Pancreas (tissue), 10 donors: Measurements from ENCODE around the gene CRIM1. TPM values are rescaled to one million over a fixed set of nuclear protein-coding genes. Genes with fewer than 3 reads are reported as not detected.

Experiments
- ATAC-seq, 4 donors: fragments of 200-7000 bp; cut with Tn5 transposase; one replicate each; pipeline versions ENCODE4 v1.8.0 to v1.9.1; 2020; ENCODE audit warnings: mild to moderate bottlenecking in 4 of 4, moderate library complexity in 4 of 4
- DNase-seq, 6 donors: peaks; one replicate each; pipeline ENCODE4 v3.0.0-alpha.2; 2020
- FAIRE-seq: peaks from 2 replicates; lab custom pipeline; 2012; peaks lifted over from hg19 to GRCh38; lab: Jason Lieb, UNC
- H3K27ac ChIP-seq, 4 donors: fragments of 200-600 bp; sonication (generic); 1 replicate in 3 of 4; 2 replicates in 1 of 4; pipeline versions ENCODE4 v1.5.0 to v1.8.0; 2020
- H3K27me3 ChIP-seq, 4 donors: fragments of 200-600 bp; one replicate each; pipeline ENCODE4 v1.8.0; 2021
- H3K36me3 ChIP-seq, 3 donors: fragments of 200-600 bp; sonication (generic) in 1 of 3; one replicate each; pipeline versions ENCODE4 v1.5.0 to v1.8.0; 2020 to 2021
- H3K4me1 ChIP-seq, 3 donors: fragments of 200-600 bp; one replicate each; pipeline ENCODE4 v1.8.0; 2021
- H3K4me3 ChIP-seq, 4 donors: fragments of 200-600 bp; sonication (generic) in 2 of 4; one replicate each; pipeline versions ENCODE4 v1.5.0 to v1.8.0; 2020 to 2021
- H3K9me3 ChIP-seq, 4 donors: fragments of 200-600 bp; one replicate each; pipeline ENCODE4 v1.8.0; 2021
- WGBS, 2 donors: extraction: QIAGEN DNeasy Blood & Tissue Kit; methylation state at CpG; one replicate each; pipeline ENCODE4 v1.1.7; 2013; 5-methylcytosine and 5-hydroxymethylcytosine counted together
- intact Hi-C, 3 donors: fragments of 100-400 bp; cut with DNase I; formaldehyde crosslinking; loops; one replicate each; pipeline versions ENCODE4 v1.11.1 to v1.14.2; 2022
- polyA plus RNA-seq, 2 donors: library from polyadenylated mRNA; stranded (reverse); fragments of 200-250 nt; gene quantifications; one replicate each; pipeline ENCODE4 v1.2.3, GENCODE V29; 2013
- total RNA-seq, 6 donors: library from RNA; stranded (reverse); fragmentation: NEBNext Ultra II Directional in 4 of 6; extraction: Animal tissue kit (Norgen Biotek cat#: 25700) in 4 of 6; gene quantifications; one replicate each; pipeline versions ENCODE4 v1.2.1 to v1.2.4, GENCODE V29; 2021 to 2023
- TF ChIP-seq, protein P1 (sequence below), 4 donors: fragments of 200-600 bp; sonication (generic) in 3 of 4; IDR thresholded peaks; one replicate each; pipeline versions ENCODE4 v1.5.0 to v1.8.0; 2021; ENCODE audit warnings: antibody characterized with exemption in 4 of 4
- donor health status: healthy with polysubstance abuse.
- donor health status: DM: no; HTN: no; CAD: no; lungs with moderate emphysema.
- donor health status: DM: no; HTN: no; CAD: no.
- donor health status: control.
- donor health status: control.
- donor health status: Bipolar disorder and iron deficiency.
- donor health status: DM: yes; HTN: yes; CAD: no.
- donor health status: DM: no; HTN: no; CAD: no.
- donor health status: DM: no; HTN: no; CAD: no.
- donor health status: DM: yes; HTN: yes; CAD: no.

Gene CRIM1
- total and polyA plus RNA-seq, 8 donors: 5.2 to 29.1 (median 20.2) TPM

DNA sequence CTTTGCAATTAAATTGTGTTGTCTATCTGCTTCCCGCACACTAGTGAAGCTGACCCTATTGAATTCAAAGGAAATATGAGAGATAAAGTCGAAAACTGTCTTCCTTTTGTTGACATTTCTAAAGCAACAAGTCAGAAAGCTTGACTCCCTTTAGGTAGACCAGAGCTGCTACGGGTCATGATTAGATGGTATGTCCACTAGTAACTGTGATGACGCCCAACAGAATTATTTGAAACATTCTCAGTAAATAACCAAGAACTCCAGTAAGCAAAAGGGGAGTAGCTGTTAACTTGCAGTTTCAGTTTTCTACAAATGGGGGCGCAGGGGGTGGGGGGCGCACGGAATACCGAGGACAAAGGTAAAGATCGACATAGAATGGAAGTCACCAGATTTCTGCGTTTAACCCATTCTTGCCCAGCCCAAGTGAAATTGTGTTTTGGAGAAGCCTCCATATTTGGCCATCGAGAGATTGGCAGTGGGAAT lies 56.4 kb downstream of the CRIM1 start:
- DNase-seq: no peak
- intact Hi-C loops: no loop called here
- Histone ChIP-seq H3K4me3 (no peak overlapping the region), H3K4me1 (peaks cover 9 to 17% (median 16%) of the 10 kb centered on the region in 3 donors), H3K27ac (no peak overlapping the region), H3K27me3 (no peaks in the 10 kb centered on the region), H3K36me3 (no peaks in the 10 kb centered on the region), H3K9me3 (no peaks in the 10 kb centered on the region)
- no peak for ATAC-seq
- no peak for FAIRE-seq
- WGBS, 2 donors: 49 to 59% methylated on average over 11 of the region's 11 CpGs
- TF ChIP-seq, protein P1, sequence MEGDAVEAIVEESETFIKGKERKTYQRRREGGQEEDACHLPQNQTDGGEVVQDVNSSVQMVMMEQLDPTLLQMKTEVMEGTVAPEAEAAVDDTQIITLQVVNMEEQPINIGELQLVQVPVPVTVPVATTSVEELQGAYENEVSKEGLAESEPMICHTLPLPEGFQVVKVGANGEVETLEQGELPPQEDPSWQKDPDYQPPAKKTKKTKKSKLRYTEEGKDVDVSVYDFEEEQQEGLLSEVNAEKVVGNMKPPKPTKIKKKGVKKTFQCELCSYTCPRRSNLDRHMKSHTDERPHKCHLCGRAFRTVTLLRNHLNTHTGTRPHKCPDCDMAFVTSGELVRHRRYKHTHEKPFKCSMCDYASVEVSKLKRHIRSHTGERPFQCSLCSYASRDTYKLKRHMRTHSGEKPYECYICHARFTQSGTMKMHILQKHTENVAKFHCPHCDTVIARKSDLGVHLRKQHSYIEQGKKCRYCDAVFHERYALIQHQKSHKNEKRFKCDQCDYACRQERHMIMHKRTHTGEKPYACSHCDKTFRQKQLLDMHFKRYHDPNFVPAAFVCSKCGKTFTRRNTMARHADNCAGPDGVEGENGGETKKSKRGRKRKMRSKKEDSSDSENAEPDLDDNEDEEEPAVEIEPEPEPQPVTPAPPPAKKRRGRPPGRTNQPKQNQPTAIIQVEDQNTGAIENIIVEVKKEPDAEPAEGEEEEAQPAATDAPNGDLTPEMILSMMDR (IDR thresholded peaks at IDR 0.05): no peak

DNA sequence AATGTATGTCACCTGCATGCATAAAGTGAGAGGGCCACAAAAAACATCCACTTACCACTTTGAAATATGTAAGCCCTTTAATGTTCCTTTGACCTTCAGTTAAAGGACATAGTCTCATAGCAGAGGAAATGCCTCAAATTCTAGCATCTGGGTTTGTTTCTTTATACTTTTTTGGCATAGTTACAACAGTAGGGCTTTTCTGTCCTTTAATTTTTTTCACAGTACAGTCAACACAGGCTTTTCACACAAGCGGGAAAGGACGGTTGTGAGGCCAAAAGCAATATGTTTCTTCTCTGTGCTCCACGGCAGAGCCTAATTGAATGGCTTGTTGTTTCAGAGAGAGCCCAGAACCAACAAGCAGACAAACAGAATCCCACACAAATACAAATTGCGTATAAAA lies 57.6 kb downstream of the CRIM1 start:
- intact Hi-C loops: no loop called here
- no peaks in the 10 kb centered on the region for H3K36me3 ChIP-seq
- WGBS, 2 donors: 66 to 70% methylated on average over 4 of the region's 4 CpGs
- no peaks in the 10 kb centered on the region for H3K27me3 ChIP-seq
- peaks cover 9 to 18% (median 17%) of the 10 kb centered on the region in 3 donors for H3K4me1 ChIP-seq
- TF ChIP-seq, protein P1 (IDR thresholded peaks at IDR 0.05): no peak
- no peaks in the 10 kb centered on the region for H3K9me3 ChIP-seq
- FAIRE-seq (no peak), ATAC-seq (no peak), DNase-seq (no peak)
- no peak overlapping the region for H3K27ac ChIP-seq
- H3K4me3 ChIP-seq: no peak overlapping the region

DNA sequence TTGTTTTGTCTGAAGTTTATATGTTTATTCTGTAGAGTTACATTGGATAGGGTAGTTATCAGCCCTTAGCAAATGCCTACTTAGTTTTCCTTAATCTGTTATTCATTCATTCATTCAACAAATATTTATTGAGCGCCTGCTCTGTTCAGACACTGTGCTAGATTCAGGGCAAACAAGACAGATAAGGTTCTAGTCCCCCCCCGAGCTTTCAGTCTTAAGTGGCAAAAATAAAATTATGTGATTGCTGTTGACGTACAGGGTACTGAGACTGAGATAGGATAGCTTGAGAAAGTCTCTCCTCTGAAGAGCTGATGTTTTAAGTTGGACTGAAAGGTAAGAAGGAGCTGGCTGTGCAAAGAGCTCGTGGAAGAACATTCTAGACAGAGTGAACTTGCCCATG lies 58.7 kb downstream of the CRIM1 start:
- Histone ChIP-seq H3K4me1 (peaks cover 9 to 18% (median 17%) of the 10 kb centered on the region in 3 donors), H3K36me3 (no peaks in the 10 kb centered on the region), H3K27me3 (no peaks in the 10 kb centered on the region), H3K4me3 (no peak overlapping the region), H3K9me3 (no peaks in the 10 kb centered on the region), H3K27ac (no peak overlapping the region)
- intact Hi-C loops: no loop called here
- ATAC-seq: no peak
- no peak for DNase-seq
- WGBS, 2 donors: 75 to 84% methylated on average over 4 of the region's 4 CpGs
- FAIRE-seq: no peak
- TF ChIP-seq, protein P1 (IDR thresholded peaks at IDR 0.05): no peak

DNA sequence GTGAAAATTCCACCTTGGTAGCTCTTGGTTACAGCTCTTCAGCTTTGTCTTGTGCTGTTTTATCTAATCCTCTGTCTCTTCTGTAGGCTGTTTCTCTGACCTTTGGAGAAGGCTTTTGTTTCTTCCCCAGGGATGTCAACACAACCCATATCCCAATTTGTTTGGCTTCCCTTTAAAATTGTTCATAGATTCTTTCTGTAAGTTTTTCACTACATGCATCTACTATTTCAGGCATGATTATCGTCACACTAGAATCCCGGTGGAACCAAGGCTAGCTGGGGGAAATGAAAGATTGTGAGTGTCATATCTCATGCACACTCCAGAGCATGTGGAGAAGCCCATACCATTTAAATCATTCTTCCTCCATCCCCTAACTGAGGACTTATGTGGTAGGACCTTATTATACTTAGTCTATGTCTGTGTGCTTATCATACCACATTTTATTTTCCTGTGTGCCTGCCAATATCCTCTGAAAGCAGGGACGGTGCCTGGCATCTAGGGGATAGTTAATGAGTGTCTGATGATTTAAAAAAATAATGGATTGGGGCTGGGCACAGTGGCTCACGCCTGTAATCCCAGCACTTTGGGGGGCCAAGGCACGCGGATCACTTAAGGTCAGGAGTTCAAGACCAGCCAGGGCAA lies 59.9 kb downstream of the CRIM1 start:
- no peak for FAIRE-seq
- peaks cover 9 to 17% (median 15%) of the 10 kb centered on the region in 3 donors for H3K4me1 ChIP-seq
- no peak for DNase-seq
- no peaks in the 10 kb centered on the region for H3K27me3 ChIP-seq
- no peaks in the 10 kb centered on the region for H3K9me3 ChIP-seq
- H3K27ac ChIP-seq: no peak overlapping the region
- no peaks in the 10 kb centered on the region for H3K36me3 ChIP-seq
- ATAC-seq: peak in 2 of 4 donors; percentile 14 to 29
- TF ChIP-seq, protein P1 (IDR thresholded peaks at IDR 0.05): no peak
- H3K4me3 ChIP-seq: no peak overlapping the region
- intact Hi-C loops: no loop called here
- WGBS, 2 donors: 46 to 50% methylated on average over 6 of the region's 6 CpGs
